ENCODE results near the gene KIF26B.

KIF26B gene

GRCh38 chr1:245216366-245217115 lies 61.8 kb downstream of the KIF26B start:
- TF ChIP-seq CTCF (IDR thresholded peaks at IDR 0.05; ENCODE audit: low read length): no peak
- Histone ChIP-seq H3K4me3 (ENCODE audit: low read depth, low read length, poor library complexity, severe bottlenecking) (no peak overlapping the region), H3K9me3 (ENCODE audit: low read length) (no peaks in the 10 kb centered on the region), H3K9ac (ENCODE audit: low read length) (no peak overlapping the region), H3F3A (ENCODE audit: insufficient read depth, low read length) (no peaks in the 10 kb centered on the region), H2AFZ (ENCODE audit: low read length) (no peak overlapping the region), H4K20me1 (ENCODE audit: insufficient read depth, low read length) (no peaks in the 10 kb centered on the region), H3K4me1 (ENCODE audit: insufficient read depth, low read length, severe bottlenecking) (no peaks in the 10 kb centered on the region), H3K27me3 (ENCODE audit: insufficient read depth, low read length) (no peaks in the 10 kb centered on the region), H3K27ac (ENCODE audit: low read depth, low read length, poor library complexity, severe bottlenecking) (no peak overlapping the region), H3K4me2 (ENCODE audit: low read length) (no peak overlapping the region), H3K36me3 (ENCODE audit: insufficient read depth, low read length) (no peaks in the 10 kb centered on the region), H3K79me2 (ENCODE audit: insufficient read depth, low read length) (no peaks in the 10 kb centered on the region), H3K9me2 (ENCODE audit: low read depth, low read length) (no peaks in the 10 kb centered on the region)

- H3K4me1 ChIP-seq (ENCODE audit: insufficient read depth, low read length, severe bottlenecking): no peaks in the 10 kb centered on the region
- no peak for TF ChIP-seq CTCF (IDR thresholded peaks at IDR 0.05; ENCODE audit: low read length)
- TF ChIP-seq EZH2 (IDR thresholded peaks at IDR 0.05; ENCODE audit: borderline replicate concordance, low read length): no peak
- no peaks in the 10 kb centered on the region for H3K79me2 ChIP-seq (ENCODE audit: insufficient read depth, low read length)
- no peak overlapping the region for H3K27ac ChIP-seq (ENCODE audit: low read depth, low read length, poor library complexity, severe bottlenecking)
- no peaks in the 10 kb centered on the region for H3K9me3 ChIP-seq (ENCODE audit: low read length)
- no peaks in the 10 kb centered on the region for H4K20me1 ChIP-seq (ENCODE audit: insufficient read depth, low read length)
- no peaks in the 10 kb centered on the region for H3F3A ChIP-seq (ENCODE audit: insufficient read depth, low read length)
- no peak overlapping the region for H3K4me2 ChIP-seq (ENCODE audit: low read length)
- H3K9me2 ChIP-seq (ENCODE audit: low read depth, low read length): no peaks in the 10 kb centered on the region
- H2AFZ ChIP-seq (ENCODE audit: low read length): no peak overlapping the region
- no peak overlapping the region for H3K4me3 ChIP-seq (ENCODE audit: low read depth, low read length, poor library complexity, severe bottlenecking)
- H3K36me3 ChIP-seq (ENCODE audit: insufficient read depth, low read length): no peaks in the 10 kb centered on the region
- no peaks in the 10 kb centered on the region for H3K27me3 ChIP-seq (ENCODE audit: insufficient read depth, low read length)
- H3K9ac ChIP-seq (ENCODE audit: low read length): no peak overlapping the region
These were observed 63.2 kb downstream of the KIF26B start for GRCh38 chr1:245217853-245218608.

GRCh38 chr1:245220381-245220985 lies 65.7 kb downstream of the KIF26B start:
- H3K79me2 ChIP-seq (ENCODE audit: insufficient read depth, low read length): no peaks in the 10 kb centered on the region
- no peak overlapping the region for H3K27ac ChIP-seq (ENCODE audit: low read depth, low read length, poor library complexity, severe bottlenecking)

More at GRCh38 chr1:245220381-245220985, 65.7 kb downstream of the KIF26B start:
- no peak overlapping the region for H3K9ac ChIP-seq (ENCODE audit: low read length)
- H3K9me3 ChIP-seq (ENCODE audit: low read length): no peaks in the 10 kb centered on the region
- no peaks in the 10 kb centered on the region for H3K27me3 ChIP-seq (ENCODE audit: insufficient read depth, low read length)
- H3K4me1 ChIP-seq (ENCODE audit: insufficient read depth, low read length, severe bottlenecking): no peaks in the 10 kb centered on the region
- no peak overlapping the region for H3K4me2 ChIP-seq (ENCODE audit: low read length)
- H2AFZ ChIP-seq (ENCODE audit: low read length): no peak overlapping the region
- no peaks in the 10 kb centered on the region for H4K20me1 ChIP-seq (ENCODE audit: insufficient read depth, low read length)
- TF ChIP-seq CTCF (IDR thresholded peaks at IDR 0.05; ENCODE audit: low read length) (no peak), EZH2 (IDR thresholded peaks at IDR 0.05; ENCODE audit: borderline replicate concordance, low read length) (no peak)
- no peaks in the 10 kb centered on the region for H3K9me2 ChIP-seq (ENCODE audit: low read depth, low read length)
- no peak overlapping the region for H3K4me3 ChIP-seq (ENCODE audit: low read depth, low read length, poor library complexity, severe bottlenecking)
- no peaks in the 10 kb centered on the region for H3F3A ChIP-seq (ENCODE audit: insufficient read depth, low read length)
- H3K36me3 ChIP-seq (ENCODE audit: insufficient read depth, low read length): no peaks in the 10 kb centered on the region
